Neuron (in vitro differentiated cells): ENCODE data around the gene TLDC2.
"Not testable (repeated sequence)": the region's sequence is repeated elsewhere in the genome, so short reads cannot be mapped to it uniquely, and the experiment has no call there.

Source experiments
- H2AFZ ChIP-seq: one replicate; pipeline ENCODE4 v1.6.1; 2013; ENCODE audit warnings: low read depth, mild to moderate bottlenecking, inconsistent platforms, low read length, moderate library complexity
- H3K27me3 ChIP-seq: one replicate; pipeline ENCODE4 v1.6.1; 2013; ENCODE audit warnings: low read length; ENCODE audit not compliant: insufficient read depth
- H3K36me3 ChIP-seq: one replicate; pipeline ENCODE4 v1.6.1; 2013; ENCODE audit warnings: low read length; ENCODE audit not compliant: insufficient read depth
- H3K4me1 ChIP-seq: one replicate; pipeline ENCODE4 v1.6.1; 2013; ENCODE audit warnings: low read length; ENCODE audit not compliant: insufficient read depth
- H3K4me3 ChIP-seq: 2 replicates; pipeline ENCODE4 v1.5.1; 2013; ENCODE audit warnings: mild to moderate bottlenecking, low read length, moderate library complexity
- H3K9me3 ChIP-seq: one replicate; pipeline ENCODE4 v1.6.1; 2013; ENCODE audit warnings: low read length

The TLDC2 gene

DNA sequence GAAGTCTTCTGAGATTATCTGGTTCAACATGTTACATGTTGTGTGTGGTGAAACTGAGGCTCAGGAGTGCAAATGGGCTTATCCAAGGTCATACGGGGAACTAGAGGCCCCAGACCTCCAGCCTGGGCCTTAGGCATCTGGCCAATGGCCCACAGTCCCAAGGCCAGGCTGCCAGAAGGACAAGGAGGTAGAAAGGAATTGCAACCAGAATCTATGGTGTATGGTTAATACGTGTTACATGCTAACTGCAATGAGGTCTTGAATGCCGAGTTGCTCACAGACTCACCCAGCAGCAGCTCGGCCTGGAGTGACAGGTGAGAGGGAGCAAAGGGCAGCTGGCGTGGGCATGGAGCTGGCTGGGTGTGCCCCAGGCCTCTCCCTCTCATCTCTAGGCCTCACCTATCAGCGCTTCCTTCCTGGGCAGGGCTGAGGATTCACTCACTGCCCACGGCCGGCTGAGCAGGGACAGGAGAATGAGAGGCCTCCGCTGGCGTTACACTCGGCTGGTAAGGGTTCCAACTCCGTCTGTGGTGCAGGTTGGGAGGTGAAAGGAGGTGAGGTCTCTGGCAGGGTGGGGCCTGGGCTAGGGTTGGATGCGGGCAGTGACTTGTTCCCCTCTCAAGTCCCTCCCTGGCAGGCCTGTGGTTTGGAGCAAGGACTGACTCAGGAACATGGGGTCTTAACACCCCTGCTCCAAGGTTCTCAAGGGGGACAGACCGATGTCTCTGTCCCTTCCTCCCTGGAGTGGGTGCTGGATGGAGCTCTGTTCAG, at the start of gene TLDC2:
Gene TLDC2 (plus strand): TSS at position 437 of the 771 bp plus-strand sequence. CDS start 37 bp downstream, at position 474.
- H3K4me1 ChIP-seq: no peaks in the 10 kb centered on the region
- no peaks in the 10 kb centered on the region for H3K9me3 ChIP-seq
- no peaks in the 10 kb centered on the region for H3K36me3 ChIP-seq
- peaks cover 3% of the 10 kb centered on the region for H3K27me3 ChIP-seq
- no peak within 1 kb of the TSS for H3K4me3 ChIP-seq
- no peak within 1 kb of the TSS for H2AFZ ChIP-seq

GRCh38 chr20:36826554-36827244, 49.2 kb upstream of the TLDC2 start:
- H3K4me1 ChIP-seq: no peaks in the 10 kb centered on the region
- H3K36me3 ChIP-seq: peaks cover 66% of the 10 kb centered on the region
- H2AFZ ChIP-seq: no peak overlapping the region
- no peaks in the 10 kb centered on the region for H3K9me3 ChIP-seq
- H3K27me3 ChIP-seq: no peaks in the 10 kb centered on the region
- H3K4me3 ChIP-seq: no peak overlapping the region

- peaks cover 62% of the 10 kb centered on the region for H3K36me3 ChIP-seq
- no peaks in the 10 kb centered on the region for H3K27me3 ChIP-seq
- peaks cover under 1% of the 10 kb centered on the region for H3K4me1 ChIP-seq
Measured at GRCh38 chr20:36827541-36828279, 48.2 kb upstream of the TLDC2 start.

DNA sequence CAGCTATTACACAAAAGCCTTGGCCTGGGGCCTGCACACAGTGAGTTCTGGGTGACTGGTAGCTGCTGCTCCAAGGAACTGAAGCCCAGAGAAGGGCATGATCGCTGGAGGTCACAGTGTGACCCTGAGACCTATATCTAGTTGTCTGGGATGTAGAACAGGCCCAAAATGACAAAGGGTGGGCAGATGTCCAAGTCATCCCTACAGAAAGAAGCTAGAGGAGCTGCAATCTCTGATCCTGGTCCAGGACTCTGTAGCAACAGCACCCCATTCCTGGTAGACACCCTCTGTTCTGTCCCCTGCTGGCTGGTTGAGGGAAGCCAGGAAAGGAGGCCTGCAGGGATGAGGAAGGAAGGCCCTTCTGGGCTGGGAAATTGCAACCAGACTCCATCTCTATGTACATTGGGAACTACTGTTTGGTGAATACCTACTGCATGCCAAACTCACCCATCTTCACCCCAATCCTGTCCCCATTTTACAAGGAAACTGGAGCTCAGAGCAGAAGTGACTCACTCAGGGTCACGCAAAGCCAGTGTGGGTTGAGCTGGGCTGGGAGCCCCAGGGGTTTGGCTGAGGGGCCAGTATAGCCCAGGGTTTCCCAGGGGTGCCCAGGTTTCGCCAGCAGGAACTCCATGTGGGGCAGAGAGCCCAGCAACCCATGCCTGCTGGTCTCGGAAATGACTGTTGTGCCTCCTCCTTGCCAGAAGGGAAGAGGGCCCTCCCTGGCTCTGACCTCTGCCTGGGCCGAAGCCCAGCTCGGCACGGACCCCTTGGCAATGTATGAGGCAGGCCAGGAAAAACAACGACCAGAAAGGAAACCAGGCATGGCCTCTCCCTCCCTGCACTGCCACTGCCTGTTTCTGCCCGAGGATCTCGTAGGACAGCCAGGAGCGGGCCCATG, 44.9 kb upstream of the TLDC2 start:
- no peak overlapping the region for H2AFZ ChIP-seq
- H3K4me1 ChIP-seq: peaks cover 19% of the 10 kb centered on the region
- no peaks in the 10 kb centered on the region for H3K9me3 ChIP-seq
- peaks cover 50% of the 10 kb centered on the region for H3K36me3 ChIP-seq
- no peak overlapping the region for H3K4me3 ChIP-seq
- H3K27me3 ChIP-seq: no peaks in the 10 kb centered on the region

More at GRCh38 chr20:36827541-36828279, 48.2 kb upstream of the TLDC2 start:
- Histone ChIP-seq H2AFZ (no peak overlapping the region), H3K4me3 (no peak overlapping the region), H3K9me3 (no peaks in the 10 kb centered on the region)

- Histone ChIP-seq H3K4me1 (peaks cover 21% of the 10 kb centered on the region), H3K36me3 (peaks cover 39% of the 10 kb centered on the region), H3K9me3 (no peaks in the 10 kb centered on the region), H3K4me3 (no peak overlapping the region), H3K27me3 (no peaks in the 10 kb centered on the region), H2AFZ (no peak overlapping the region)
Measured at GRCh38 chr20:36832791-36833190, 43.1 kb upstream of the TLDC2 start.

GRCh38 chr20:36833275-36834020, 42.5 kb upstream of the TLDC2 start:
- H2AFZ ChIP-seq: no peak overlapping the region
- H3K4me1 ChIP-seq: peaks cover 21% of the 10 kb centered on the region
- H3K36me3 ChIP-seq: peaks cover 38% of the 10 kb centered on the region
- H3K27me3 ChIP-seq: no peaks in the 10 kb centered on the region
- H3K4me3 ChIP-seq: no peak overlapping the region
- H3K9me3 ChIP-seq: no peaks in the 10 kb centered on the region

DNA sequence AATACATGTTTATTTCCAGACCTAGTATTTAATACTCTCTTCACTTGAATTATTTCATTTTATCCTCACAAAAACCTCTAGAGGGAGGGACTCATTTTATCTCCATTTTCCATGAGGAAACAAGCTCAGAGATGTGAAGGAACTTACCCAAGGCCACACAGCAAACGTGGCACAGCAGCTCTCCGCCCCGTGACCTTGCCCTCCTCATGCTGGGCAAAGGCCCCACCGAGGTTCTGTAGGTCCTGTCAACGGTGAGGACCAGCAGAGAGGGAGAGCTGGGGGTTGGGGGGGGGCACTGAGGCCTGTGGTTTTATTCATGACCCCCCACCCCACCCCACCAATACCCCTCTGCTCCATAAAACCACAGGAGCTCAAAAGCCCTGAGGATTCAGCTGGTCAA, 40.9 kb upstream of the TLDC2 start:
- no peak overlapping the region for H2AFZ ChIP-seq
- H3K27me3 ChIP-seq: no peaks in the 10 kb centered on the region
- no peaks in the 10 kb centered on the region for H3K9me3 ChIP-seq
- H3K4me1 ChIP-seq: peaks cover 21% of the 10 kb centered on the region
- peaks cover 37% of the 10 kb centered on the region for H3K36me3 ChIP-seq
- H3K4me3 ChIP-seq: no peak overlapping the region

GRCh38 chr20:36835453-36836198, 40.3 kb upstream of the TLDC2 start:
- Histone ChIP-seq H3K9me3 (no peaks in the 10 kb centered on the region), H3K4me3 (peak overlapping the region; percentile 27), H3K27me3 (no peaks in the 10 kb centered on the region), H2AFZ (no peak overlapping the region), H3K36me3 (peaks cover 33% of the 10 kb centered on the region), H3K4me1 (peaks cover 21% of the 10 kb centered on the region)

DNA sequence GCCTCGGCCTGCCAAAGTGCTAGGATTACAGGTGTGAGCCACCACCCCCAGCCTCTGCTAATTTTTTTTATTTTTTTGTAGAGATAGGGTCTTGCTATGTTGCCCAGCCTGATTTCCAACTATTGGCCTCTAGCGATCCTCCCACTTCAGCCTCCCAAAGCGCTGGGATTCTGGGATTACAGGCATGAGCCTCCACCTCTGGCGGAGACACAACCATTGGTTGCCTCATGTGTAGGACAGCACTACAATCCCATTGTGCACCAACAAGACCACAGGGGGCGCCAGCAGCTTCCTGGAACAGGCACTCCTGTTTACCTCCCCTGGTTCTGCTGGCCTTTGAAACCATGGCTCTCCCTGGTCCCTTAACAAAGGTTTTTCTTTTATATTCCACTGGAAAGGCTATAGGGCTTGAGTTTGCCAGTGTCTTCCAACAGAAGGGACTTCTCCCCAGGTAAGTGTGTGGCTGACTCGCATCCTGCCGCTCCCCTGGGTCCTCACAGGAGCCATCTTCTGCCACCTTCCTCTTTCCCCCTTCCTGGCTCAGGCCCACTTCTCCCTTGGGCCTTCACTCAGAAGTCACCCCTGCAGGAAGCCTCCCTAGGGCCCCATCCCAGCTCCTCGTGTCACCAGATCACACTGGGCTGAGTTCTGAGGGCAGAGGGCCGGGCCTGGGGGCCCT, 39.2 kb upstream of the TLDC2 start:
- Histone ChIP-seq H3K36me3 (peaks cover 25% of the 10 kb centered on the region), H3K4me3 (no peak overlapping the region), H3K4me1 (peaks cover 21% of the 10 kb centered on the region), H3K9me3 (no peaks in the 10 kb centered on the region), H2AFZ (no peak overlapping the region), H3K27me3 (no peaks in the 10 kb centered on the region)

DNA sequence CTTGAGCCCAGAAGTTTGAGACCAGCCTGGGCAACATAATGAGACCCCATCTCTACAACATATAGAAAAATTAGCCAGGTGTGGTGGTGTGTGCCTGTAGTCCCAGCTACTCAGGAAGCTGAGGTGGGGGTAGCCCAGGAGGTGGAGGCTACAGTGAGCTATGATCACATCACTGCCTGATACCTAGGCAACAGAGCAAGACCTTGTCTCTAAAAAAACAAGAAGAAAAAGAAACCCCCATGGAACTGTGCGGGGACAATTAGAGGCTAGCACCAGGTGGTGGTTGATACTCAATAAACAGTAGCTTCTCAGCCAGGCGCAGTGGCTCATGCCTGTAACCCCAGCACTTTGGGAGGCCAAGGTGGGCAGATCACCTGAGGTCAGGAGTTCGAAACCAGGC, 37.6 kb upstream of the TLDC2 start:
- not testable (repeated sequence) for H3K27me3 ChIP-seq, H3K4me3 ChIP-seq, H2AFZ ChIP-seq, H3K9me3 ChIP-seq
- Histone ChIP-seq H3K4me1 (peaks cover 15% of the 10 kb centered on the region), H3K36me3 (peaks cover 19% of the 10 kb centered on the region)

GRCh38 chr20:36839150-36839549, 36.8 kb upstream of the TLDC2 start:
- Histone ChIP-seq H3K27me3 (no peaks in the 10 kb centered on the region), H3K36me3 (peaks cover 18% of the 10 kb centered on the region), H3K4me3 (no peak overlapping the region), H2AFZ (no peak overlapping the region), H3K4me1 (peaks cover 11% of the 10 kb centered on the region), H3K9me3 (no peaks in the 10 kb centered on the region)
